Vagina (tissue), 2 donors: Measurements from ENCODE around the gene PPP2R3A.

Experiments
- POLR2A ChIP-seq, 2 donors: fragments of 450-650 bp; IDR thresholded peaks; one replicate each; pipeline ENCODE4 v1.6.1; 2017; ENCODE audit warnings: antibody characterized with exemption in 2 of 2, mild to moderate bottlenecking in 2 of 2, moderate library complexity in 2 of 2
- POLR2AphosphoS5 ChIP-seq, 2 donors: sonication (generic); formaldehyde crosslinking; IDR thresholded peaks; one replicate each; pipeline ENCODE4 v1.9.0; 2017; ENCODE audit warnings: antibody characterized with exemption in 2 of 2, mild to moderate bottlenecking in 2 of 2, low read depth in 1 of 2; ENCODE audit not compliant: insufficient read depth in 1 of 2
- TF ChIP-seq, protein P1 (sequence below), 3 experiments: fragments of 450-650 bp in 2 of 3; fragments of 200-600 bp in 1 of 3; sonication (generic) in 1 of 3; IDR thresholded peaks; one replicate each; pipeline ENCODE4 v1.5.1; 2017 to 2019; ENCODE audit warnings: antibody characterized with exemption in 3 of 3, mild to moderate bottlenecking in 2 of 3, moderate library complexity in 2 of 3

DNA sequence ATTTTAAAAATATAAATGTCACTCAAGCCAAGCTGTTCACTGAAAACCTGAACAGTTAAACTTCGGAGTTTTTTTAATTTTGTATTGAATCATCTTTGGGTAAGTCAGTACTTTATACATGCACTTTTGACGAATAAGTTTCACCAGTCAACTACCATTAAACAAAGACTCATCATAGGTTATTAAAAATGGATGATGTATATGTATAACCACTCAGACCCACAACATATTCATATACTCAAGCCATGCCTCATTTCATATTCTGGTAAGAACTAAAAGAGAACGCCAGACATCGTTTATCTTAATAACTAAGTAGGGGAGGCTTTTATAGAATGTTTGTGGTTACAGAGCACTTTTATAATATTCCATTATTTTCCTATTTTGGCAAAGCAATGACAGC lies 212.3 kb downstream of the PPP2R3A start:
- TF ChIP-seq, protein P1, sequence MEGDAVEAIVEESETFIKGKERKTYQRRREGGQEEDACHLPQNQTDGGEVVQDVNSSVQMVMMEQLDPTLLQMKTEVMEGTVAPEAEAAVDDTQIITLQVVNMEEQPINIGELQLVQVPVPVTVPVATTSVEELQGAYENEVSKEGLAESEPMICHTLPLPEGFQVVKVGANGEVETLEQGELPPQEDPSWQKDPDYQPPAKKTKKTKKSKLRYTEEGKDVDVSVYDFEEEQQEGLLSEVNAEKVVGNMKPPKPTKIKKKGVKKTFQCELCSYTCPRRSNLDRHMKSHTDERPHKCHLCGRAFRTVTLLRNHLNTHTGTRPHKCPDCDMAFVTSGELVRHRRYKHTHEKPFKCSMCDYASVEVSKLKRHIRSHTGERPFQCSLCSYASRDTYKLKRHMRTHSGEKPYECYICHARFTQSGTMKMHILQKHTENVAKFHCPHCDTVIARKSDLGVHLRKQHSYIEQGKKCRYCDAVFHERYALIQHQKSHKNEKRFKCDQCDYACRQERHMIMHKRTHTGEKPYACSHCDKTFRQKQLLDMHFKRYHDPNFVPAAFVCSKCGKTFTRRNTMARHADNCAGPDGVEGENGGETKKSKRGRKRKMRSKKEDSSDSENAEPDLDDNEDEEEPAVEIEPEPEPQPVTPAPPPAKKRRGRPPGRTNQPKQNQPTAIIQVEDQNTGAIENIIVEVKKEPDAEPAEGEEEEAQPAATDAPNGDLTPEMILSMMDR (IDR thresholded peaks at IDR 0.05), result no peak
- TF ChIP-seq POLR2A (IDR thresholded peaks at IDR 0.05) (no peak), POLR2AphosphoS5 (IDR thresholded peaks at IDR 0.05; ENCODE audit: insufficient read depth in 1 of 2, low read depth in 1 of 2) (no peak)
